ENCODE measurements around the gene RBBP5.

The RBBP5 gene

GRCh38 chr1:205062319-205062718 is 59.5 kb downstream of the RBBP5 start:
- H3K36me3 ChIP-seq (replicated peaks; ENCODE audit: low read depth, low read length) = no peaks in the 10 kb centered on the region
- H3K4me1 ChIP-seq (ENCODE audit: low read length) = peaks cover 13% of the 10 kb centered on the region
- no peak overlapping the region for H2AFZ ChIP-seq (ENCODE audit: low read depth, low read length)
- no peak overlapping the region for H3K4me3 ChIP-seq (ENCODE audit: low read length)
- H3K4me2 ChIP-seq (ENCODE audit: low read length) = peak overlapping the region; percentile 97; the same call in 1 of the 2 replicates
- H3K79me2 ChIP-seq (ENCODE audit: low read length) = no peaks in the 10 kb centered on the region
- H3K9ac ChIP-seq (ENCODE audit: low read length) = no peak overlapping the region
- no peak overlapping the region for H3K27ac ChIP-seq (ENCODE audit: low read length)
- 0 out of 2 replicates have a peak, but pooled peaks cover 3% of the 10 kb centered on the region for H3K27me3 ChIP-seq (ENCODE audit: low read depth, low read length)
- H3K9me3 ChIP-seq (ENCODE audit: insufficient read depth, low read length) = no peaks in the 10 kb centered on the region
- TF ChIP-seq CTCF (IDR thresholded peaks at IDR 0.05; ENCODE audit: low read depth, low read length) (no peak), EZH2phosphoT487 (IDR thresholded peaks at IDR 0.05; ENCODE audit: low read depth) (no peak)
- H4K20me1 ChIP-seq (ENCODE audit: insufficient read depth, low read length) = no peaks in the 10 kb centered on the region

GRCh38 chr1:205061665-205062069 is 60.1 kb downstream of the RBBP5 start:
- Histone ChIP-seq H3K4me1 (ENCODE audit: low read length) (peaks cover 13% of the 10 kb centered on the region), H2AFZ (ENCODE audit: low read depth, low read length) (peak overlapping the region; percentile 89), H3K27me3 (ENCODE audit: low read depth, low read length) (0 out of 2 replicates have a peak, but pooled peaks cover 3% of the 10 kb centered on the region), H3K9ac (ENCODE audit: low read length) (peak overlapping the region; percentile 53), H3K36me3 (replicated peaks; ENCODE audit: low read depth, low read length) (no peaks in the 10 kb centered on the region), H3K79me2 (ENCODE audit: low read length) (no peaks in the 10 kb centered on the region), H3K27ac (ENCODE audit: low read length) (no peak overlapping the region), H3K4me3 (ENCODE audit: low read length) (peak overlapping the region; percentile 76), H3K9me3 (ENCODE audit: insufficient read depth, low read length) (no peaks in the 10 kb centered on the region), H3K4me2 (ENCODE audit: low read length) (peak overlapping the region; percentile 97), H4K20me1 (ENCODE audit: insufficient read depth, low read length) (no peaks in the 10 kb centered on the region)
- peak; percentile 100 for TF ChIP-seq CTCF (IDR thresholded peaks at IDR 0.05; ENCODE audit: low read depth, low read length)
- no peak for TF ChIP-seq EZH2phosphoT487 (IDR thresholded peaks at IDR 0.05; ENCODE audit: low read depth)

GRCh38 chr1:205061227-205061626 is 60.6 kb downstream of the RBBP5 start:
- Histone ChIP-seq H3K4me1 (ENCODE audit: low read length) (peaks cover 13% of the 10 kb centered on the region), H3K9me3 (ENCODE audit: insufficient read depth, low read length) (no peaks in the 10 kb centered on the region), H3K27ac (ENCODE audit: low read length) (no peak overlapping the region), H3K4me2 (ENCODE audit: low read length) (peak overlapping the region; percentile 97), H4K20me1 (ENCODE audit: insufficient read depth, low read length) (no peaks in the 10 kb centered on the region), H3K9ac (ENCODE audit: low read length) (peak overlapping the region; percentile 53; the same call in 1 of the 2 replicates), H3K4me3 (ENCODE audit: low read length) (peak overlapping the region; percentile 76), H3K79me2 (ENCODE audit: low read length) (no peaks in the 10 kb centered on the region), H3K27me3 (ENCODE audit: low read depth, low read length) (0 out of 2 replicates have a peak, but pooled peaks cover under 1% of the 10 kb centered on the region), H3K36me3 (replicated peaks; ENCODE audit: low read depth, low read length) (no peaks in the 10 kb centered on the region), H2AFZ (ENCODE audit: low read depth, low read length) (peak overlapping the region; percentile 89)
- TF ChIP-seq CTCF (IDR thresholded peaks at IDR 0.05; ENCODE audit: low read depth, low read length) = no peak
- no peak for TF ChIP-seq EZH2phosphoT487 (IDR thresholded peaks at IDR 0.05; ENCODE audit: low read depth)

- Histone ChIP-seq H3K36me3 (replicated peaks; ENCODE audit: low read depth, low read length) (no peaks in the 10 kb centered on the region), H3K4me3 (ENCODE audit: low read length) (no peak overlapping the region), H4K20me1 (ENCODE audit: insufficient read depth, low read length) (no peaks in the 10 kb centered on the region), H3K4me2 (ENCODE audit: low read length) (no peak overlapping the region), H3K27me3 (ENCODE audit: low read depth, low read length) (no peaks in the 10 kb centered on the region), H3K27ac (ENCODE audit: low read length) (no peak overlapping the region), H3K9ac (ENCODE audit: low read length) (no peak overlapping the region), H3K4me1 (ENCODE audit: low read length) (peaks cover 13% of the 10 kb centered on the region), H3K9me3 (ENCODE audit: insufficient read depth, low read length) (no peaks in the 10 kb centered on the region), H2AFZ (ENCODE audit: low read depth, low read length) (no peak overlapping the region), H3K79me2 (ENCODE audit: low read length) (no peaks in the 10 kb centered on the region)
- TF ChIP-seq EZH2phosphoT487 (IDR thresholded peaks at IDR 0.05; ENCODE audit: low read depth) (no peak), CTCF (IDR thresholded peaks at IDR 0.05; ENCODE audit: low read depth, low read length) (no peak)
These were observed 61.0 kb downstream of the RBBP5 start for GRCh38 chr1:205060746-205061145.
